ENCODE data around the gene BLOC1S2.
A peak's percentile ranks its signal among the peaks of the same experiment; 100 is the strongest.
"Not testable (repeated sequence)": the region's sequence is repeated elsewhere in the genome, so short reads cannot be mapped to it uniquely, and the experiment has no call there.

The BLOC1S2 gene

DNA sequence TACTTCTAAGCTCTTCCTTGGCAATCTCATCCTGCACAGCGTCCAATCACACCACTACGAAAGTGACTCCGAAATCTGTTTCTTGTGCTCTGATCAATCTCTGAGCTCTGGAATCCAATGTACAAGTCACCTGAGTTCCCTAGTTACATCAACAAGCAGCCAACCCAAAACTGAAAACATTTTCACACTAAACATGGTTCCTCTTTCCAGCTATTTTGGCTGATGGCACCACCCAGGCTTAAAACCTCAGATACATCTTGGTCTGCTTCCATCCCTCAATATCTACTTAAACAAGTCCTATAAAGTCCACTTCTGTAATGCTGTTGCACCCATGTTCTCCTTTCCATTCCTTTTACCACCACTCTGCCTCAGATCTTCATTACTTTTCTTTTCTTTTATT is 3.6 kb downstream of the BLOC1S2 start:
- H3K27me3 Mint-ChIP-seq = no peaks in the 10 kb centered on the region
- peaks cover 15 to 16% of the 10 kb centered on the region in 2 donors for H3K4me1 Mint-ChIP-seq (ENCODE audit: low read depth in 2 of 2)
- peaks cover 48% of the 10 kb centered on the region for H3K36me3 Mint-ChIP-seq (ENCODE audit: insufficient read depth)
- H3K9me3 Mint-ChIP-seq = no peaks in the 10 kb centered on the region
- no peak overlapping the region for H3K27ac Mint-ChIP-seq
- ATAC-seq (replicated peaks) = no peak
- no peak overlapping the region for H3K4me3 Mint-ChIP-seq
- DNase-seq = no peak

DNA sequence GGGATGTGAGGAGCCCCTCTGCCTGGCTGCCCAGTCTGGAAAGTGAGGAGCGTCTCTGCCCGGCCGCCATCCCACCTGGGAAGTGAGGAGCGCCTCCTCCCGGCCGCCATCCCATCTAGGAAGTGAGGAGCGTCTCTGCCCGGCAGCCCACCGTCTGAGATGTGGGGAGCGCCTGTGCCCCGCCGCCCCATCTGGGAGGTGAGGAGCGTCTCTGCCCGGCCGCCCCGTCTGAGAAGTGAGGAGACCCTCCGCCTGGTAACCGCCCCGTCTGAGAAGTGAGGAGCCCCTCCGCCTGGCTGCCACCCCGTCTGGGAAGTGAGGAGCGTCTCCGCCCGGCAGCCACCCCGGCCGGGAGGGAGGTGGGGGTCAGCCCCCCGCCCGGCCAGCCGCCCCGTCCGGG is 9.5 kb downstream of the BLOC1S2 start:
- H3K27ac Mint-ChIP-seq; ATAC-seq (replicated peaks): not testable (repeated sequence)
- peaks cover 45% of the 10 kb centered on the region for H3K36me3 Mint-ChIP-seq (ENCODE audit: insufficient read depth)

GRCh38 chr10:100267239-100268104 is 19.0 kb downstream of the BLOC1S2 start, which contains the start of gene CWF19L1:
TSS of gene CWF19L1 (minus strand) at chr10:100267638. CDS start at chr10:100267593, 45 bp downstream.
- H3K4me3 Mint-ChIP-seq = peak within 1 kb of the TSS; percentile 92 to 100

More for the DNA sequence above, 9.5 kb downstream of the BLOC1S2 start:
- H3K4me3 Mint-ChIP-seq; H3K9me3 Mint-ChIP-seq; DNase-seq; H3K27me3 Mint-ChIP-seq; H3K4me1 Mint-ChIP-seq (ENCODE audit: low read depth in 2 of 2): not testable (repeated sequence)

DNA sequence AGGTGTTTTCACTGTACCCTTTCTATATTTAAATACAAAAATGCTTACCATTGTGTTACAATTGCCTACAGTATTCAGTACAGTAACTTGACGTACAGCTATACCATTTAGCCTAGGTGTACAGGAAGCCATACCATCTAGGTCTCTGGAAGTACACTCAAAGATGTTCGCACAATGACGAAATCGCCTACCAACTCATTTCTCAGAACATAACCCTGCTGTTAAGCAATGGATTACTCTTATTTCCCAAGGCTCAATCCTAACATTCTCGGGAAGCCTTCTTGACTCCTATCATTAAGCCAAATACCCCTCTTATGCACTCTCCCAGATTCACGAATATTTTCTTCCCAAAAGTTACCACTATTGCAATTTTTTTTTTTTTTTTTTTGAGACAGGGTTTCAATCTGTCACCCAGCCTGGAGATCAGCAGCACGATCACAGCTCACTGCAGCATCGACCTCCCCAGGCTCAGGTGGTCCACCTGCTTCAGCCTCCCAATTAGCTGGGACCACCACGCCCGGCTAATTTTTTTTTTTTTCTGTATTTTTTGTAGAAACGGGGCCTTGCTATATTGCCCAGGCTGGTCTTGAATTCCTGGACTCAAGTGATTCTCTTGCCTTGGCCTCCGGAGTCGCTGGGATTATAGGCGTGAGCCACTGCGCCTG is 20.5 kb downstream of the BLOC1S2 start:
- no peak for DNase-seq
- Mint-ChIP-seq H3K9me3 (no peaks in the 10 kb centered on the region), H3K27me3 (no peaks in the 10 kb centered on the region), H3K4me1 (ENCODE audit: low read depth in 2 of 2) (peaks cover 28 to 32% of the 10 kb centered on the region in 2 donors), H3K4me3 (peak overlapping the region; percentile 65 to 100), H3K27ac (peak overlapping the region; percentile 71 to 76), H3K36me3 (ENCODE audit: insufficient read depth) (peaks cover 35% of the 10 kb centered on the region)
- no peak for ATAC-seq (replicated peaks)

More at GRCh38 chr10:100267239-100268104, 19.0 kb downstream of the BLOC1S2 start, which contains the start of gene CWF19L1:
- DNase-seq = peak; percentile 57 to 62 (median 58)
- peak; percentile 88 for ATAC-seq (replicated peaks)
- Mint-ChIP-seq H3K4me1 (ENCODE audit: low read depth in 2 of 2) (peaks cover 22 to 23% of the 10 kb centered on the region in 2 donors), H3K9me3 (no peaks in the 10 kb centered on the region), H3K36me3 (ENCODE audit: insufficient read depth) (peaks cover 29% of the 10 kb centered on the region), H3K27me3 (no peaks in the 10 kb centered on the region), H3K27ac (peak within 1 kb of the TSS; percentile 97 to 99)

- Mint-ChIP-seq H3K36me3 (ENCODE audit: insufficient read depth) (peaks cover 93% of the 10 kb centered on the region), H3K4me1 (ENCODE audit: low read depth in 2 of 2) (peaks cover 4 to 6% of the 10 kb centered on the region in 2 donors), H3K27me3 (no peaks in the 10 kb centered on the region), H3K27ac (no peak overlapping the region), H3K9me3 (no peaks in the 10 kb centered on the region), H3K4me3 (no peak overlapping the region)
- DNase-seq (no peak), ATAC-seq (replicated peaks) (no peak)
Observed at GRCh38 chr10:100254191-100254590, 32.3 kb downstream of the BLOC1S2 start.

- H3K36me3 Mint-ChIP-seq (ENCODE audit: insufficient read depth) = peaks cover 90% of the 10 kb centered on the region
- ATAC-seq (replicated peaks) (no peak), DNase-seq (no peak)
- H3K4me3 Mint-ChIP-seq = no peak overlapping the region
- H3K4me1 Mint-ChIP-seq (ENCODE audit: low read depth in 2 of 2) = peaks cover 0 to 4% of the 10 kb centered on the region in 2 donors
- H3K9me3 Mint-ChIP-seq = no peaks in the 10 kb centered on the region
- no peaks in the 10 kb centered on the region for H3K27me3 Mint-ChIP-seq
- no peak overlapping the region for H3K27ac Mint-ChIP-seq
Observed at GRCh38 chr10:100253041-100253440, 33.4 kb downstream of the BLOC1S2 start.

DNA sequence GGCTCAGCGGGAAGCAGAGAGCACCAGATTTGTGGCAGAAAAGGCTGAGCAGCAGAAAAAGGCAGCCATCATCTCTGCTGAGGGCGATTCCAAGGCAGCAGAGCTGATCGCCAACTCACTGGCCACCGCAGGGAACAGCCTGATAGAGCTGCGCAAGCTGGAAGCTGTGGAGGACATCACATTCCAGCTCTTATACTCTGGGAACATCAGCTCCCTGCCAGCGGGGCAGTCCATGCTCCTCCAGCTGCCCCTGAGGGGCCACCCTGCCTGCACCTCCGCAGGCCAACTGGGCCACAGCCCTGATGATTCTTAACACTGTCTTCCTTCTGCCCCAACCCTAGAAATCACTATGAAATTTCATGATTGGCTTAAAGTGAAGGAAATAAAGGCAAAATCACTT is 37.7 kb downstream of the BLOC1S2 start:
- H3K27ac Mint-ChIP-seq = peak overlapping the region in 1 of 2 donors; percentile 35
- H3K27me3 Mint-ChIP-seq = no peaks in the 10 kb centered on the region
- H3K9me3 Mint-ChIP-seq = no peaks in the 10 kb centered on the region
- ATAC-seq (replicated peaks) (no peak), DNase-seq (no peak)
- H3K4me1 Mint-ChIP-seq (ENCODE audit: low read depth in 2 of 2) = no peaks in the 10 kb centered on the region
- no peak overlapping the region for H3K4me3 Mint-ChIP-seq
- H3K36me3 Mint-ChIP-seq (ENCODE audit: insufficient read depth) = peaks cover 90% of the 10 kb centered on the region

GRCh38 chr10:100245484-100246220 is 40.8 kb downstream of the BLOC1S2 start:
- ATAC-seq (replicated peaks) (no peak), DNase-seq (no peak)
- no peak overlapping the region for H3K4me3 Mint-ChIP-seq
- H3K36me3 Mint-ChIP-seq (ENCODE audit: insufficient read depth) = peaks cover 79% of the 10 kb centered on the region
- no peaks in the 10 kb centered on the region for H3K9me3 Mint-ChIP-seq
- H3K4me1 Mint-ChIP-seq (ENCODE audit: low read depth in 2 of 2) = no peaks in the 10 kb centered on the region
- no peaks in the 10 kb centered on the region for H3K27me3 Mint-ChIP-seq
- H3K27ac Mint-ChIP-seq = no peak overlapping the region

- Mint-ChIP-seq H3K9me3 (no peaks in the 10 kb centered on the region), H3K27me3 (no peaks in the 10 kb centered on the region), H3K27ac (no peak overlapping the region), H3K36me3 (ENCODE audit: insufficient read depth) (peaks cover 83% of the 10 kb centered on the region), H3K4me1 (ENCODE audit: low read depth in 2 of 2) (no peaks in the 10 kb centered on the region), H3K4me3 (no peak overlapping the region)
- no peak for DNase-seq
- no peak for ATAC-seq (replicated peaks)
Observed at GRCh38 chr10:100239851-100240250, 46.6 kb downstream of the BLOC1S2 start.

DNA sequence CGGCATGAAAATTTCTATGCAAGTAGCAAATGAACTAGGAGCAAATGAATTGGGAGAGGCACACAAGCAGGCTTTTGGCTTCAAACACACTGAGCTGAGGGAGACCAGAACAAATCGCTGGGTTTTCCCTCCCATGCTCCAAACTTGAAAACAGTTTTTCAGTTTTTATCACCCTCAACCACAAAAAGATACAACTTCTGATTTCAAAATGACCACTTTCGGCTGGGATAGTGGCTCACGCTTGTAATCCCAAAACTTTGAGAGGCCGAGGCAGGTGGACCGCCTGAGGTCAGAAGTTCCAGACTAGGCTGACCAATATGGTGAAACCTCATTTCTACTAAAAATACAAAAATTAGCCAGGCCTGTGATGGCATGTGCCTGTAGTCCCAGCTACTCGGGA is 48.1 kb downstream of the BLOC1S2 start:
- DNase-seq (no peak), ATAC-seq (replicated peaks) (no peak)
- Mint-ChIP-seq H3K27ac (no peak overlapping the region), H3K9me3 (no peaks in the 10 kb centered on the region), H3K4me3 (no peak overlapping the region), H3K27me3 (no peaks in the 10 kb centered on the region), H3K36me3 (ENCODE audit: insufficient read depth) (peaks cover 73% of the 10 kb centered on the region), H3K4me1 (ENCODE audit: low read depth in 2 of 2) (no peaks in the 10 kb centered on the region)

DNA sequence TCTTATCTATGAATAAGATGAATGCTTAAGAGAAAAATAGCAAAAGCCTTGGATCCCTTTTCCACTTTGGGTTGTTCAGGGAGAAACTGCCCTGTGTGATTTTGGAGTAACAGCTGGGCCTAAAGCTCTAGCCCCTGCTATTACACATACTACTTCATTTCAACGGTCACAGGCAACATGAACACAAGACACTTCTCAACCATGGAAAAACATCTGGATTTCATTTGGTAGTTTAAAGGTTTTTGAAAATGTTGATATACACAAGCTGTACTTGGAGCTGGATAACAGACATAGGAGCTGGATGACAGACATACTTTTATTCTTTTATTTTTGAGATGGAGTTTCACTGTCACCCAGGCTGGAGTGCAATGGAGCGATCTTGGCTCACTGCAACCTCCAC is 54.4 kb downstream of the BLOC1S2 start:
- ATAC-seq (replicated peaks) (no peak), DNase-seq (no peak)
- no peak overlapping the region for H3K27ac Mint-ChIP-seq
- peaks cover 15 to 26% of the 10 kb centered on the region in 2 donors for H3K4me1 Mint-ChIP-seq (ENCODE audit: low read depth in 2 of 2)
- no peak overlapping the region for H3K4me3 Mint-ChIP-seq
- H3K36me3 Mint-ChIP-seq (ENCODE audit: insufficient read depth) = peaks cover 59% of the 10 kb centered on the region
- no peaks in the 10 kb centered on the region for H3K27me3 Mint-ChIP-seq
- H3K9me3 Mint-ChIP-seq = no peaks in the 10 kb centered on the region

GRCh38 chr10:100229819-100230422 is 56.6 kb downstream of the BLOC1S2 start:
- H3K27me3 Mint-ChIP-seq = no peaks in the 10 kb centered on the region
- H3K36me3 Mint-ChIP-seq (ENCODE audit: insufficient read depth) = peaks cover 42% of the 10 kb centered on the region
- no peaks in the 10 kb centered on the region for H3K9me3 Mint-ChIP-seq
- peak overlapping the region; percentile 69 to 86 for H3K27ac Mint-ChIP-seq
- H3K4me3 Mint-ChIP-seq = peak overlapping the region; percentile 75 to 89
- ATAC-seq (replicated peaks) = no peak
- H3K4me1 Mint-ChIP-seq (ENCODE audit: low read depth in 2 of 2) = peaks cover 20 to 33% of the 10 kb centered on the region in 2 donors
- no peak for DNase-seq

DNA sequence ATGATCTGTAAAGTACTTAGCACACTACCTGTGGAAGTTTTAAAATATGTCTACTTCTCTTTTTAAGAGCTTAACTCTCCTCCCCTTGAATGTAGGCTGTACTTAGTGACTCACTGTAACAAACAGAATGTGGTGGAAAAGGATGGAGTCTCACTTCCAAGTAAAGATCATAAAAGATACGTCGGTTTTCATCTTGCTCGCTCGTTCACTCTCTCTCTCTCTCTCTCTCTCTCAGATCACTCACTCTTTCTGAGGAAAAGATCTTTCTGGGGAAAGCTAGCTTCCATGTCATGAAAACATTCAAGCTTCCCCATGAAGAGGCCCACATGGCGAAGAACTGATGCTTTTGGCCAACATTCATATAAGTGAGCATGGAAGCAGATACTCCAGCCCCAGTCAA is 62.6 kb downstream of the BLOC1S2 start:
- no peaks in the 10 kb centered on the region for H3K27me3 Mint-ChIP-seq
- H3K9me3 Mint-ChIP-seq = no peaks in the 10 kb centered on the region
- no peak for DNase-seq
- H3K36me3 Mint-ChIP-seq (ENCODE audit: insufficient read depth) = peaks cover 56% of the 10 kb centered on the region
- ATAC-seq (replicated peaks) = no peak
- no peak overlapping the region for H3K27ac Mint-ChIP-seq
- peaks cover 12 to 20% of the 10 kb centered on the region in 2 donors for H3K4me1 Mint-ChIP-seq (ENCODE audit: low read depth in 2 of 2)
- H3K4me3 Mint-ChIP-seq = no peak overlapping the region
